Stimulated activated CD4-positive, alpha-beta T cell treated with anti-CD3 and anti-CD28 coated beads, Interleukin-15, amount 100 ng/mL, for 24 hours (primary cell): Measurements from ENCODE around the gene NAPB.

Experiments
- DNase-seq: peaks from one replicate; pipeline ENCODE4 v3.0.0-alpha.2; 2020

NAPB gene

GRCh38 chr20:23437126-23437899 is 16.0 kb upstream of the NAPB start:
- DNase-seq = no peak

- no peak for DNase-seq
Measured at GRCh38 chr20:23436681-23437080, 15.4 kb upstream of the NAPB start.

GRCh38 chr20:23435626-23436539 is 14.6 kb upstream of the NAPB start:
- DNase-seq = no peak

GRCh38 chr20:23434521-23435313 is 13.4 kb upstream of the NAPB start:
- DNase-seq = no peak

GRCh38 chr20:23433628-23434027 is 12.3 kb upstream of the NAPB start:
- DNase-seq = no peak

- DNase-seq = no peak
Measured at GRCh38 chr20:23425129-23425528, 3.8 kb upstream of the NAPB start.

GRCh38 chr20:23419995-23420901 is 1.0 kb downstream of the NAPB start:
- peak; percentile 65 for DNase-seq

- DNase-seq = no peak
Measured at GRCh38 chr20:23419657-23419994, 1.7 kb downstream of the NAPB start.

- DNase-seq = no peak
Measured at GRCh38 chr20:23417861-23418260, 3.4 kb downstream of the NAPB start.

GRCh38 chr20:23415959-23416583 is 5.2 kb downstream of the NAPB start:
- no peak for DNase-seq

GRCh38 chr20:23415555-23415954 is 5.7 kb downstream of the NAPB start:
- no peak for DNase-seq

- DNase-seq = no peak
Measured at GRCh38 chr20:23414526-23415188, 6.6 kb downstream of the NAPB start.

GRCh38 chr20:23413862-23414422 is 7.3 kb downstream of the NAPB start:
- no peak for DNase-seq

GRCh38 chr20:23412026-23412425 is 9.3 kb downstream of the NAPB start:
- DNase-seq = no peak

GRCh38 chr20:23410916-23411695 is 10.2 kb downstream of the NAPB start:
- DNase-seq = no peak

- no peak for DNase-seq
Measured at GRCh38 chr20:23409800-23410199, 11.5 kb downstream of the NAPB start.

GRCh38 chr20:23408957-23409356 is 12.3 kb downstream of the NAPB start:
- no peak for DNase-seq

GRCh38 chr20:23407781-23408464 is 13.4 kb downstream of the NAPB start:
- DNase-seq = peak; percentile 10

GRCh38 chr20:23406880-23407279 is 14.4 kb downstream of the NAPB start:
- DNase-seq = no peak
